ENCODE data around the gene C4orf50. TPM values are rescaled to one million over a fixed set of nuclear protein-coding genes. Genes with fewer than 3 reads are reported as not detected.
"Not testable (repeated sequence)": the region's sequence is repeated elsewhere in the genome, so short reads cannot be mapped to it uniquely, and the experiment has no call there.

C4orf50 gene
- total and polyA plus RNA-seq, 2 of the 8 experiments (the other 6 are each of a cell fraction or from before 2014, with no cell fraction given), result 0.08 to 0.22 TPM

GRCh38 chr4:5856362-5856761 lies 161.9 kb downstream of the C4orf50 start:
- FAIRE-seq; H3K14ac ChIP-seq (ENCODE audit: insufficient read length); H4K5ac ChIP-seq (ENCODE audit: insufficient read length, low read depth, low read length); H2AFZ ChIP-seq (ENCODE audit: low read length); H2AK5ac ChIP-seq (ENCODE audit: low read depth, low read length); H2BK12ac ChIP-seq (ENCODE audit: low read depth, low read length); H3K4me3 ChIP-seq (ENCODE audit: extremely low read depth in 1 of 4, insufficient read depth in 2 of 4, low read depth in 3 of 4, low read length in 4 of 4); H3K9me3 ChIP-seq (ENCODE audit: insufficient read depth in 2 of 2, low read depth in 1 of 2, low read length in 1 of 2); H3K27me3 ChIP-seq (replicated peaks in 1 of 4; ENCODE audit: control insufficient read depth in 3 of 4, extremely low read depth in 1 of 4, insufficient read depth in 3 of 4, low read length in 3 of 4); H2BK20ac ChIP-seq (ENCODE audit: low read length); H4K8ac ChIP-seq (ENCODE audit: extremely low read depth, insufficient read depth, low read length); H2BK5ac ChIP-seq (ENCODE audit: low read depth, low read length); H2BK120ac ChIP-seq (replicated peaks; ENCODE audit: low read depth, low read length); H3K18ac ChIP-seq (ENCODE audit: extremely low read depth, low read length); H3K9ac ChIP-seq (replicated peaks in 1 of 4; ENCODE audit: extremely low read depth in 1 of 4, low read depth in 3 of 4, low read length in 3 of 4); H3K23ac ChIP-seq (ENCODE audit: insufficient read length); H4K91ac ChIP-seq (replicated peaks; ENCODE audit: insufficient read length, low read length); H3K4ac ChIP-seq (replicated peaks; ENCODE audit: insufficient read length, low read depth, low read length); H3K27ac ChIP-seq (ENCODE audit: low read depth, low read length); H3K4me1 ChIP-seq (replicated peaks in 1 of 4; ENCODE audit: control insufficient read depth in 3 of 4, insufficient read depth in 4 of 4, low read length in 3 of 4); POLR2A ChIA-PET (ENCODE audit: partially characterized antibody); H3K4me2 ChIP-seq (ENCODE audit: insufficient read depth in 1 of 2, low read depth in 2 of 2, low read length in 2 of 2); H2BK15ac ChIP-seq (ENCODE audit: low read length); DNase-seq (ENCODE audit: low read depth in 1 of 2, low spot score in 2 of 2): not testable (repeated sequence)
- Histone ChIP-seq H3K23me2 (ENCODE audit: low read depth, low read length) (peaks cover 13% of the 10 kb centered on the region; the same call in 1 of the 2 replicates), H3K79me2 (ENCODE audit: control insufficient read depth in 1 of 2, insufficient read depth in 2 of 2, low read length in 2 of 2) (peaks cover 0 to 25% of the 10 kb centered on the region in 2 experiments), H3K36me3 (ENCODE audit: control insufficient read depth in 2 of 4, insufficient read depth in 4 of 4, low read length in 3 of 4) (peaks cover 2 to 46% (median 27%) of the 10 kb centered on the region in 4 experiments; a peak in 7 of 8 replicates), H3K56ac (replicated peaks; ENCODE audit: insufficient read length, low read depth, low read length) (peak overlapping the region; percentile 90), H4K20me1 (replicated peaks in 1 of 2; ENCODE audit: control insufficient read depth in 1 of 2, insufficient read depth in 2 of 2, low read length in 2 of 2) (peaks cover 5 to 29% of the 10 kb centered on the region in 2 experiments), H3K79me1 (ENCODE audit: low read depth, low read length) (peaks cover 11% of the 10 kb centered on the region)
- 82% methylated on average over 3 of the region's 3 CpGs; no CpG with 5 or more reads in 1 of the 2 experiments for WGBS, 2 experiments (ENCODE audit: extremely low coverage in 1 of 2, insufficient coverage in 1 of 2, insufficient read length in 1 of 2, insufficient replicate concordance in 2 of 2, low coverage in 1 of 2, low lambda C conversion rate in 2 of 2, missing lambda C conversion rate in 1 of 2)
- CTCF ChIA-PET (ENCODE audit: partially characterized antibody), result interaction anchor here (0.9 kb wide), 1 partner anchor 12 kb away, joined by 3 read pairs; no protein-coding TSS in a partner anchor

All from H1 (cell line).